HG03354 (cell line): Measurements from ENCODE around the gene SNX1.
A peak's percentile ranks its signal among the peaks of the same experiment; 100 is the strongest.

ENCODE experiments used
- ATAC-seq: cut with Tn5 transposase; IDR thresholded peaks from one replicate; pipeline ENCODE4 v1.9.1; 2021; ENCODE audit warnings: mild to moderate bottlenecking; ENCODE audit not compliant: unreplicated experiment, poor library complexity, severe bottlenecking

SNX1 gene

DNA sequence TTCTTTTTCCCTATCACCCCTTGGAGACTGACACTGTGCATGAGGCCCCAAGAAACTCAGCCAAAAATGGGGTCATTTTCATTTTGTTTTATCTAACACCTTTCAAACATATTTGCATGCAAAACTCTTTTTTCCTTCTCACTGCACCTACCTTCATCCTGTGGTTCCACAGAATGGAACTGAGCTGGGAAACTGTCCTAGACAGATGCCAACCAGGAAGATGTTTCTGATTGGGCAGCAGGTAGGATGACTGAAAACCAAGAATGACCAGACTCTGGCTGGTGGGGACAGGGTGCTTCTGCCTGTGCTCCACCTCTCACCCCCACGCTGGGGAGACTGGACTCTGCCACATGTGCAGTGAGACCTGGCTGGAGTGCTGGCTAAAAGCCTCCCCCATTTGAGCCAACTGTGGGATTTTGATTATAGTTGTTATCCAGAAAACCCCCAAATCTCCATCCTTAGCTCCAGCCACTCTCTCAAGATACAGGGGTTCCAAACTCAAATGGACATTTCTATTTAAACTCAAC lies 61.9 kb downstream of the SNX1 start:
- ATAC-seq, result no peak

GRCh38 chr15:64158363-64159134 lies 62.8 kb downstream of the SNX1 start:
- no peak for ATAC-seq

GRCh38 chr15:64161688-64162477 lies 66.1 kb downstream of the SNX1 start:
- no peak for ATAC-seq

DNA sequence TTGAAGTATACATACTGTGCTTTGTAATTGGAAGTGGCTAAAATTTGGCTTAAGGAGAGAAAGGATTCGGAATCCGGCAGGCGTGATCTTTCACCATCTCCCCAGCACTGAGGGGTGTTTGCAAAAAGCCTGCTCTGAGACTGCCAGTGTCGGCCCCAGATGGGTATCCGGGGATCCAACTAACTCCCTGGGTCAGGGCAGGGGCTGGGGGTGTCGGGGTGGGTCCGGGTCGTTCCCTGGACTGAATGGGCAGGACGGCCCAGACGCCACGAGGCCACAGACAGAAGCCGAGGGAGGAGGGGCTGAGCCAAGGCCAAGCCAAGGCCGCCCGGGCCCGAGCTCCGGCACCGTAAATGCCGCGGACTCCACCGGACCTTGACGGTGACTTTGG lies 66.7 kb downstream of the SNX1 start:
- ATAC-seq, result peak; percentile 29

GRCh38 chr15:64162869-64163658 lies 67.3 kb downstream of the SNX1 start, which contains the start of gene PPIB:
PPIB (minus strand) TSS chr15:64163022; CDS start chr15:64162986, 36 bp downstream.
- peak; percentile 93 for ATAC-seq

DNA sequence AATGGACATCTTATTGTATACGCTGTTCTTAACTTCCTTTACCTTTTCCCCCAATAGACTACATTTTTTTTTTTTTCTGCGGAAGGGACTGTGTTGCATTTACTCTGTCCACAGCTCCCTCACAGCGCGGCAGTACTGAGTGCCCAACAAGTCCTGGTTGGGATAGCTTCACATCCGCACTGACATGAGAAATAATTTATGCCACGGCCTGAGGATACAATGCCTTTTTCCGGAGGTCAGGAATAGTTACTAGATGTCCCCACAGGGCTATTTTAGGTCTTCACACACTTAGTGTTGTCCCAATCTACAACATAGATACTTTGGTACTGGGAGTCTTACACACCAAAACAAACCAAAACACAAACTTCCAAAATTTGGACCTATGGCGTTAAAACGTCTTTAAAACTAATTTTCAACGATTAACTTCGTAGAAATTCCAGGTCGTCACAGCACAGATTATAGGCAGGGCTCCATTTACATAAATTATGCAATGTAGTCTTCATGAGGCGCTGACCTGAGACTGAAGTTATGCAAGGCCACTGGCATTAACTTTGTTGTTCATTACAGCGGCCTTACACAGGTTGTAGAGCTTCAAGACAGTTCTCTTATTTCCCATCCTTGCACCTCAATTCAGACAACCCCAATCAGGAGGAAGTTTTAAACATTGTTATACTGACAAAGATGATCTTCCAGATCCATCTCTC lies 68.0 kb downstream of the SNX1 start:
- ATAC-seq, result peak; percentile 18

- no peak for ATAC-seq
Observed at GRCh38 chr15:64164436-64164835, 68.7 kb downstream of the SNX1 start.

GRCh38 chr15:64166102-64166890 lies 70.5 kb downstream of the SNX1 start:
- ATAC-seq, result no peak

DNA sequence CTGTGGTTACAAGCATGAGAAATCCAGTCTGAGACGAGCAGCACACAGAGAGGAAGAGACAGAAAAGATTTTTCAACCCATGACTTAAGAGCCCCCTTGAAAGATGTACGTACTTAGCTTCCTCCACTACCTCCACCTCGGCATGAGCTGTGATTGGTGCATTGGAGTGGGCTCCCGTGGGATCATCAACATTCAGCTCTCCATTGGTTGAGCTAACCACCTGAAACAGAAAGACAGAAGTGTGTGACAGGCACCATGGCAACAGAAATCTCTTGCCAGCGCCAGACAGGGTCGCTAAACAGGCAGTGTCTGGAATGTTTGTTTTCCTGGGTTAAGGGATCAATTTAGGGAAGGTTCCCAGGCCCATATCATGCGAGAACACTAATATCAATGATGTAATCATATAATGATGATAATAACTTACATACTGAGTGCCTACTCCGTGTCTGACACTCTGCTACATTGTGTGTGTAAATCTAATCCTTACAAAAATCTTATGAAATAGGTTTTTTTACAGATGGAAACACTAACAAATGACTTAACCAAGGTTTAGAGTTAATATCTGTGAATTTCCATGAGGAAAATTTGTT lies 84.5 kb downstream of the SNX1 start:
- peak; percentile 50 for ATAC-seq

GRCh38 chr15:64182859-64183370 lies 87.1 kb downstream of the SNX1 start:
- ATAC-seq, result no peak

- no peak for ATAC-seq
Observed at GRCh38 chr15:64185146-64185911, 89.5 kb downstream of the SNX1 start.

DNA sequence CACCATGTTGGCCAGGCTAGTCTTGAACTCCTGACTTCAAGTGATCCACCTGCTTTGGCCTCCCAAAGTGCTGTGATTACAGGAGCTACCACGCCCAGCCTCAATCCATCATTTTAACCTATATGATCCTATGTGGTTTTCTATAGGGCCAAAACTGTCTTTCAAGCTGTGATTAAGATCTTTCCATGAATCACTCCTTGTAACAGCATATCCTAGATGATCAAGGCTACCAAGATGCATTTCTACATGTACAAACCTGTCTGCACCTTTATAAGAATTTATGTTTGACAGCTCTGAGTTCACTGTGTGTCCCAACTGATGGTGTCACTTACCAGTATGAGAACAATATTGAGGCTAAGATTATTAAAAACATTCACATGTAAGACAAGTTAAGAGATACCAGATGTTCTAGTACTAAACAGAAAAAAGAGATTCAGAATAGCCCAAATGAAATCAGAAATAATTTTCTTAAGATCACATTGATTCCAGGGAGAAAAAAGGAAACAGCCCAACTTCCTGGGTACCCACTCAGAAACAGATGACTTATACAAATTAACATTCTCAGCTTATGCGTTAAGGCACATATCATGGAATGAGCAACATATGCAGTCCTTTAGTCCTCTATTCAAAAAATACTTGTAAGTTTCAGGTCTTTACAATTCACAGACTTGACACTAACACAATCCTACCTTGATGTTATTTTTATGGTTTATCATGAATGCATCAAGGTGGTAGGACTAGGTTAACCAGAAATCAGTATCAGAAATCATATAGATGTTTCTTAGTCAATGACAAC lies 91.8 kb downstream of the SNX1 start:
- ATAC-seq, result no peak
